ENCODE data around the gene ADORA2A.

Gene ADORA2A

DNA sequence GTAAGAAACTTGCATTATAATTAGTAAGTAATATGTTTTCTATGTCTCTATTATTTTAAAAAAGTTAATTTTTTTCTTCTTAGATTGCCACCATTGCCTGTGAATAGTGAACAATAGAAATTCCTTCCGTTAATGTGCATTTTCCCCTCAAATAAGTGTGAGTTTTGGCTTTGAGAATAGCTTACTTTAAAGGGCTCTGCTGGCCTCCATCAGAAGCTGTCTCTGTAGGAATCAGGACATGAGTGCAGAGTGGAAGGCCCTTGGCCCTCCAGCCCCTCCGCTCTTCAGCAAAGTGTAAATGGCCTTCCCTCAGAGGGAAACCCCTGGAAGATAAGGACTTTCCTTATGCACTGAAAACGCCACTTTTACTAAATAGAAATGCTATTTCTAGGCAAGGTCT lies 24.1 kb upstream of the ADORA2A start:
- DNase-seq (ENCODE audit: low read depth in 1 of 2, low spot score in 1 of 2) = no peak

DNA sequence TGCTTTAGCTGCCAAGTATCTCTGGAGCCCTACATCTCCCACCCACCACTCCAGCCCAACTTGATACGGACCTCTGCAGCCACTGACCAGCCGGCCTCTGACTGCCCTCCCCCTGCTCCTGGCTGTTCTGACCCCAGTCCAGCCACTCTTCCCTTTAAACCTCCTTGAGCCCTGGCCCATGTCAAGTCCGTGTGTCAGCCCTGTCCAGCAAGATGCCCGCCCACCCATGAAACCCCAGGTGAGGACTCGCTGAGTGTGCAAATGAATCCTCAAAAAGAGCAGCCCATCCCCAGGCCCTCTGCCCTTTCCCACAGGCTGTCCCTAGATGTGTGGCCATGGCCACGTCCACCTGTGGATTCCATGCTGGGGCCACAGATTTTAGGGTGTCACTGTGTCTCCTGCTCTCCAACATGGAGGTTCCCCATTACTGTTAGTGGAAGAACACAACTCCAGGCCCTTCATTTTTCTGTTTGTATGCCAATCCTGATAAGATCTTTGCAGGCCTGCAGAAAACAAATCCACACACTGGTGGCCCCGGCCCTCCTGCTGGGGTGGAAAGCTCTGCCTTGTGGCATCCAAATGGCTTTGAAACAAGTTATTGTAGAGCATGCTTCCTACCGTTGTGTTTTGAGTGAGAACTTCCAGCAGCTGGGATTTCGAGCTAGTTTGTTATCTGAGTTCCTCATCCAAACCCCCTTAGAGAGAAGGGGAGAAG lies 22.7 kb upstream of the ADORA2A start:
- DNase-seq (ENCODE audit: low read depth in 1 of 2, low spot score in 1 of 2) = no peak

DNA sequence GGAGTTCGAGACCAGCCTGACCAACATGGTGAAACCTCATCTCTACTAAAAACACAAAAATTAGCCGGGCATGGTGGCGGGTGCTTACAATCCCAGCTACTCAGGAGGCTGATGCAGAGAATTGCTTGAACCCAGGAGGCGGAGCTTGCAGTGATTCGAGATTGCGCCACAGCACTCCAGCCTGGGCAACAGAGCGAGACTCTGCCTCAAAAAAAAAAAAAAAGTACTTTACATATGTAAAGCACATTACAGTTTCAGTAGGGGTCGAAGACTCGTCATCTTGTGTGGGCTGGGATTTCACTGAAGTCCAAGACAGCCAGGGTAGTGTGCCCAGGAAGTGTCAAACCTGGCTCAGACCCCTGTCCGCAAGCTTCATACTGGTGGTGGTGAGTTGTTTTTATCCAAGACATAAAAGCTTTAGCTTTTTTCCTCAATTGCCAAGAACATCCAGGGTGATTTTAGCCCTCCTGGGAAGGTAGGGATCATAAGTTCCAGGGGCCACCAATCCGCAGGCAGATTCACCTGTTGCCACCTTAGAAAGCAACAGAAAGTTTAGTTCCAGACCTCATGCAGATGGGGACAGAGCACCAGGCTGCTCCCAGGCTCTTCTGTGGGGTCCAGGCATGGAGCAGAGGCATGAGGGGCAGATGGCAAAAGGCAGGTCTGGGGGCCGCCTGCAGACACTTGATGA lies 21.6 kb upstream of the ADORA2A start:
- DNase-seq (ENCODE audit: low read depth in 1 of 2, low spot score in 1 of 2) = no peak

DNA sequence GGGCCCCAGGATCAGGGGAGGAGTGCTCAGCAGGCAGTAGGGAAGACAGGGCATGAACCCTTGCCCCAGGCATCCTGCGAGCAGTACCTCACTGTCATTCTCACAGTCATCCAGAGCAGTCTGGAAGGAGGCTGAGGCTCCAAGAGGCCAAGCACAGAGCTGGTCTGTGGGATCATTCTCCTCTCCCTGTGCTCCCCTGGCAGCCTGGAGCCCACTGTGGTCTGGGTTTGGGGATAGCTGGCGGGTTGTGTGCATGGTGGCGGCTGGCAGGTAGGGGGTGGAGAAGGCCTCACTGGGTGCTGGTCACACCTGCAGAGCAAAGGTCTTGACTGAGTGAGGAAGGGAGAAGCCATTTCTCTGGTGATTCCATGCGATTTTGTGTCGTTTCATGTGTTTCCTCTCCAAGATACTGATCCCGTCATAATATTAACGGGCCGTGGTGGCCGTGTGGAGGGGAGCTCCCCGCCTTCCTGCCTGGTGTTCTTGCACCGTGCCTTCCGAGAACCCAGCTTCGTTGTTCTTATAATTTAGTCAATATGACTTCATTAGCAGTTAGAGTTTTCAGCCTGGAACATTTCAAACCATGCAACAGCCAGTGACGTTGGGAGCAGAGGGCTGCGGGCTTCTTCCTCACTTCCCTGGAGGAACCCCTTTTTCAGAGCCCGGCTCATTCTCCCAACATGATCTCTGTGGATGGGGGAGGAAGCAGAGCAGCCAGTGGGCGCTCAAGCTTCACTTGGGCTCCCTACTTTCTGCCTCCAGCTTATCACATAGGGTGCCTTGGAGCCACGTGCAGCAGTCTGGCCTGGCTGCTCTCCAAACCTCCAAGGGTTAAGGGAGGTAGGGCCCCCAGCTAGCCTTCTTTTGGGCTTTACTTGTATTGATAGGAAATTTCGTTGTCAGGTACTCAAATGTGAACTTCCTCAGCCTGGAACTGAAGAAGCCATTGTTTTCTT lies 20.8 kb upstream of the ADORA2A start:
- no peak for DNase-seq (ENCODE audit: low read depth in 1 of 2, low spot score in 1 of 2)

DNA sequence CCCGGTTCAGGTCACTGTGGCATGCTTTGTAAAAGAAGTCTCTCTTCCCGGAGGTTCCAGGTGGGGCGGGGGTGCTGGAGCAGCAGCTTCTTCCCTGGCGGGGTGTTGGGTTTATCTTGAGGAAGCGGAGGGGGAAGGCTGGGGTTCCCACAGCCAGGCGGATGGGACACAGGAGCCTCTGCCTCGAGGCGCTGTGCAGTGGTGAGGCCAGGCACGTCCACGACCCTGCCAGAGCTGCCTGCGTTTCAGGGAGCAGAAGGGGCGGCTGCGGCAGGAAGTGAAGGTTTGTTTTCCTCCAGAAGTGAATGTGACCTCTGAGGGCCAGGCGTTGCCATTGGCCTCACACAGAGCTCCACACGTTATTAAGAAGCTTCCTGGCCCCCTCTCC lies 20.1 kb upstream of the ADORA2A start:
- DNase-seq (ENCODE audit: low read depth in 1 of 2, low spot score in 1 of 2) = no peak

DNA sequence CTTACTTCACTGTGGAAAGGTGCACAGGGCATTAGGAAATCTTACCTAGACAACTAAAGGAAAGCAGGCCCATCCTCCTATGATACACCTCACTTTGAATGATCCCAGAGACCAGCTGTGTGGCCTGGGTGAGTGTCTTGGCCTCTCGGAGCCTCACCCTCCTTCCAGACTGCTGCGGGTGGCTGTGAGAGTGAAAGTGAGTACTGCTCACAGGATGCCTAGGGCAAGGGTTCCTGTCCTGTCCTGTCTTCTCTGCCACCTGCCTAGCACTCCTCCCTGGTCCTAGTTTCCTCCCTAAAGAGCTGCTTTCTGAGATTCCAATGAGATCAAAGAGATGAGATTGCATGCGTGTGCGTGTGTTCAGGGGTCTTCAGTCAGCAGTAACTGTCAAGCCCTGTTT lies 19.5 kb upstream of the ADORA2A start:
- DNase-seq (ENCODE audit: low read depth in 1 of 2, low spot score in 1 of 2) = no peak

DNA sequence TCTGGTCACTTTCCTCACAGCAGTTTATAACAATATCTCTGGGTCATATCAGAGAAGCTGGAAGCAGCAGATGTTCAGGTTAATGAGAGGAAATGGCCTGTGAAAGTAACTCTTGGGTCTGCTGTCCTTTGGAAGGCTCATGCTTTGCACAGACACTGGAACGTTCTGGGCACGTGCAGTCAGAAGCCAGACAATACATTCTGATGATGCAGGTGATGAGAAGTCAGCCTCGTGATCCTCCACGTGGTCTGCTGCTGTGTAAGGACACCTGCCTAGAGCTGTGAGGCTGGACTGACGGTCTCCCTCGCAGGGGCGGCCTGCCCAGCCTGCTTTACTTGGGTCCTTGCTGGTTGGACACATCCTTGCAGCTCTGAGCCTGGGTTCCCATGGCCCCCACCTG lies 18.8 kb upstream of the ADORA2A start:
- no peak for DNase-seq (ENCODE audit: low read depth in 1 of 2, low spot score in 1 of 2)

DNA sequence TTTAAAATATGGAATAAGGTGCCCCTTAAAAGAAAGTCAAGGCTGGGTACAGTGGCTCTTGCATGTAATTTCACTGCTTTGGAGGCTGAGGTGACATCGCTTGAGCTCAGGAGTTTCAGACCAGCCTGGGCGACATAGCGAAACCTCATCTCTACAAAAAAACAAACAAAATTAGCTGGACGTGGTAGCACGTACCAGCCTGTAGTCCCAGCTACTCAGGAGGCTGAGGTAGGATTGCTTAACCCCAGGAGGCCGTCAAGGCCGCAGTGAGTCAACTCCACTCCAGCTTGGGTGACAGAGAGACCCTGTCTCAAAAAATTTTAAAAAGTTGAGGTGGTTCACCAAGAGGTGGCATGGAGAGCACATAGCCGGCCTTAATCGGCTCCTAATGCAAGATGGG lies 17.7 kb upstream of the ADORA2A start:
- no peak for DNase-seq (ENCODE audit: low read depth in 1 of 2, low spot score in 1 of 2)

DNA sequence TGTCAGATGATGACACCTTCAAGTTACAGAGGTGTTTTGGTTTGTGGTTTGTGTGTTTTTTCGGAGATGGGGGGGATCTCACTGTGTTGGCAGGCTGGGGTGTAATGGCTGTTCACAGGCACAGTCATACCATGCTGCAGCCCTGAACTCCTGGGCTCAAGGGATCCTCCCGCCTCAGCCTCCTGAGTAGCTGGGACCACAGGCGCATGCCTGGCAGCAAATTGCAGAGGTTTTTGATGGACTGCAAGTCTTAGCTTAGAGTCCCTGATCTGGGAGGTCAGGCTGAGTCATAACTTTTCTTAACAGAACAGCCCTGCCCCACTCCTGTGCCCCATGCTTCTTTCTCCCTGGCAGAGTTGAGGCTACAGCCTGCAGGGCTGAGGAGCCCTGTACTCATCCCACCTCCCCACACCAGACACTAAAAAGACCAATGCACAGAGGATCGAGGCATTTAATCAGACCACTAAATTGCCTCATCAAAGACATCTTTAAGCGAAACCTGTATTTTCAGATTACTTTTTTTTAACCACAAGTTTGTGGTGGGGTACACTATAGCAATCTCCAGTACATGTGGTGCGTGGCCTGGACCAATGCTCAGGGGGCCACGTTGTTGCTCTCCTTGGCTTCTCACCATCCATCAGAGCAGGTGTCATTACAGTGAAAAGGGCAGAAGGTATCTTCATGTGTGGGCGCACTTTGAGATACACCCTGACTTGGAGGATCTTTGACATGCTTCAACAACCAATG lies 17.1 kb upstream of the ADORA2A start:
- no peak for DNase-seq (ENCODE audit: low read depth in 1 of 2, low spot score in 1 of 2)

DNA sequence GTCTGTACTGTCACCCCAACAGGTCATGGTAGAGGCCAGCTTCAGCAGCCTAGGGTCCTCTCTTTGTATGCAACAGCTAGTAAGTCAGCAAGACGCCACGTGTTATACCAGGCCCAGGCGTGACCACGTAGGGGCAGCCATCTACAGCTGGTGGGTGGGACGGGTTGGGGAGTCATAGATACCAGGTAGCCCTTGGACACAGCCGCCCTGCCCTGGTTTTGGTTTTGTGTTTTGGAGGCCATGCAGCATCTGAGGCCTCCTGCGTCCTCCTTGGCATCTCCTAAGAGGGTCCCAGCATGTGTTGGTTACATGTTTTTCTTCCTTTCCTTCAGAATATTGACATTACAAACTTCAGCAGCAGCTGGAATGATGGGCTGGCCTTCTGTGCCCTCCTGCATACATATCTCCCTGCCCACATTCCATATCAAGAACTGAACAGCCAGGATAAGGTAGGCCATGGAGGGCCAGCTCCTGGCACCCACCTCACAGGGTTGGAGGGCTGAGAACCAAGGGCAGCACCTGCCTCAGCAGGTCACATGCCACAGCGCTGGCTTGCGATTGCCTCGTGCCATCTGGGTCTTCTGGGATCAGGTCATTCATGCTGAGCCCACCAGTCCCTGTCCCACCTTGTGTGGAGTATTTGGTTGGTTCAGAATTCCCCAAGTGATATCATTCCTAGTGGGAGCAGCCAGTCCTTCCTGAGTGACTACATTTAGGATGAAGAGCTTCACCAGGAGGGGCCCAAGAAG lies 16.0 kb upstream of the ADORA2A start:
- DNase-seq (ENCODE audit: low read depth in 1 of 2, low spot score in 1 of 2) = no peak

DNA sequence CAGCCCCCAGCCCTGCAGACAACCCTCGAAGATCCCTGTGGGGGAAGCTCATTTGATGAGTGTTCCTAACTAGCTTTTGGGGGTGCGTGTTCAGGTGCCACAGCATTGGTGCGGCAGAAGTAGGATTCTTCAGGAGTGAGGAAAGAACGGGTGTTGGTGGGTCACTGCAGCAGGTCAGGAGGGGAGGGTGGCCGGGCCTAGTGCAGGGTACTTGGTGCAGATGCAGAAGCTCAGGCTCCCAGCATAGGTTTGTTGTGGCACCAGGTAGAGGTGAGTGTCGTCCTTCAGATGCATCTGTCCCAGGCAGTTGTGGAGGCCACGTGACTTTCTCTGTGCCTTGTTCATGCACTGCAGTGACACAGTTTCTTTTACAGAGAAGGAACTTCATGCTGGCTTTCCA lies 15.1 kb upstream of the ADORA2A start:
- no peak for DNase-seq (ENCODE audit: low read depth in 1 of 2, low spot score in 1 of 2)

DNA sequence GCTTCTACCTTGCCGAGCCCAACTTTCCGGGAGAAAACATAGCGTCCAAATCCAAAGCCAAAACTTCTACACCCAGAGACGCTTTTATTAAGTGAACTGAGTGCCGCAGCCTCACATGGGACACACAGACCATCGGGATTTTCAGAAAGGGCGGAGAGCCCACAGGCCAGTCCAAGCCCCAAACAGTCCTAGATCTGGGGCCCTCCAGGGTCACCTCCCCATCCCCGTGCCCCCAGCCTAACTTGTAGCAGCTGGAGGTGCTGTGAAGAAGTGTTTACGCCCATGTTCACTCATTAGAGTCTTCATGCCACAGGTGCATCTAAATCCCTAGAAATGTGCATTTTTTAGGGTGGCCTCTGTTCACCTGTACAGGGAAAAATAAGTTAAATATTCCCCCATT lies 14.1 kb upstream of the ADORA2A start:
- no peak for DNase-seq (ENCODE audit: low read depth in 1 of 2, low spot score in 1 of 2)

DNA sequence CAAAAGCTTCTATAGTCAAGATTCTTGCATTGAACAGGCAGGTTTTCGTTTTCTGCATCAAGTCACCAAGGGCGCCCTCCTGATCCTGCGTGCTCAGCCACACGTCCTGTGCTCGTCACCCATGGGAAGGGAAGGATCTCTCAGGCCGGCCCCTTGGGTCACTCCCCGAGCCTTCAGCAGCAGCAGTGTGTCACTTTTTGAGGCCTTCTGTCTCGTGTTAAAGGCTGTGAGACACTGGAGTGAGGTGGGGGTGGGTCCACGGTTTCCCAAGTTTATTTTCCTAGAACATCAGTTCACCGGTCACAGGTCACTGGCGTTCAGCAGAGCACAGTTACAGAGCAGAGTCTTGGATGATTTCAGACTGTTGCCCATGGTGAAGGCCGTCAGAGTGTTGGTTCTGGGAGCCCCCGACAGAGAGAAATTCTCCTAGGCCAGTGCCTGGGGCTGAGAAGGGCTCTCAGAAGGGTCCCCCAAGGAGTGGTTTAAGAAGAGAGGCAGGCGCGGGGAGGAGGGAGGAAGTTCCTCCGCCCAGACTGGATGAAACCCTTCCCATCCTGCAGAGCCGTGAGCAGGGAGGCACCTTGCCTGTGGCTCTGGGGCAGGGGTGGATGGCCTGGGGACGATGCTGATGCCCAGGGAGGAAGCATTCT lies 13.5 kb upstream of the ADORA2A start:
- DNase-seq (ENCODE audit: low read depth in 1 of 2, low spot score in 1 of 2) = no peak

DNA sequence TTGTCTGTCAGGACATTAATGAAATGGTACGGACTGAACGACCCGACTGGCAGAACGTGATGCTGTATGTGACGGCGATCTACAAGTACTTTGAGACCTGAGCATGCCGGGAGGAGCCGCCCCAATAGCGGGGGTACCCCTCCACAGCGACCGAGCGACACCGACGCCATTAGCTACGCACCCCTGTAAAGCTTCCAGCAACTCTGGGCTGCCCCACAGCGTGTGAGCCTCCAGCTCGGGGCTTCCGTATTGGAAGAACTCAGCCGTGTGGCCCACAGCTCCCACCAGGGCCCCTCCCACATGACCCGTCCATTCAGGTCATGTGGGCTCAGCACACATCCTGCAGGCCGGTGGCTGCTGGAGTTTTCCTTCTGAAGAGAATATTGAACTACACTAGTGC lies 12.9 kb upstream of the ADORA2A start:
- no peak for DNase-seq (ENCODE audit: low read depth in 1 of 2, low spot score in 1 of 2)

DNA sequence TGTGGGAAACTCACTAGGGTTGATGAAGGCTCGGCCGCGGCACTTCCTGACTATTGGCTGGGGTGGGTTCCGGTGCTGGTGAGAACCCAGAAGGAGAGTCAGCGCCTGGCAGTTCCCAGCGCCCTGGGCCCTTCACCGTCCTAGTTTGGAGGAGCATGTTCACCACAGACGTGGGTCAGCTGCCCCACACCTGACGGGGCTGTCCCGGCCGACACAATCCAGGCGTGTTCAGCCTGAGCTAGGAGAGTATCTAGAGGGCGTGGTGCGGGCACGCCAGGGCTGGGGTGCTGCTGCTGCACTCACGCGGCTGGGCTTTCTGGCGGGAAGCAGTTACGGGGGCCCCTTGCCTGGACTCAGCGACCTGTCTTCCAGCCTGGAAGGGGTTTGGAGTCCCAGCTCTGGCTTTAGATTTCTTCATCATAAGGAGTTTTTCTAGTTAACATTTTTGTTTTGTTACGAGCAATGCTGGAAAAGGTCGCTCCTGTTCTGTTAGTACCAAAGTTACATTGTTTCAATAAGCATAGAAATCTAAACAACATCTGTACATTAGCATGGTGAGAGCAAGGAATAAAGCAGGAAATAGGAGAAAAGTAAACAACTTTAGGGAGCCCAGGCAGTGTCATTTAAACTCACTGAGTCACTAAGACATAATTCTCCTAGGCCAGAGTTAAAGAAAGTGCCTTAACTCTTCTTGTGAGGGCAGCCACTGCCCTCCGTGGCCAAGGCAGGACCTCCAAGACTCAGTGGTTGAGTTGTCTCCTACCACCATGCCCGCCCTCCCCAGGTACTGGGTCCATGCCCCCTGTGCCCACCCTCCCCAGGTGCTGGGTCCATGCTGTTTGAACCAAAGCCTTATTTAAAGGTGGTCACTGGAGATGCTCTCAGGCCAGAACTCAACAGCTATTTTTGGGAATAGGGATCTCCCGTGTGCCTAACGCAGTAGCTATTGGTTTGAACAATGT lies 12.1 kb upstream of the ADORA2A start:
- DNase-seq (ENCODE audit: low read depth in 1 of 2, low spot score in 1 of 2) = no peak

DNA sequence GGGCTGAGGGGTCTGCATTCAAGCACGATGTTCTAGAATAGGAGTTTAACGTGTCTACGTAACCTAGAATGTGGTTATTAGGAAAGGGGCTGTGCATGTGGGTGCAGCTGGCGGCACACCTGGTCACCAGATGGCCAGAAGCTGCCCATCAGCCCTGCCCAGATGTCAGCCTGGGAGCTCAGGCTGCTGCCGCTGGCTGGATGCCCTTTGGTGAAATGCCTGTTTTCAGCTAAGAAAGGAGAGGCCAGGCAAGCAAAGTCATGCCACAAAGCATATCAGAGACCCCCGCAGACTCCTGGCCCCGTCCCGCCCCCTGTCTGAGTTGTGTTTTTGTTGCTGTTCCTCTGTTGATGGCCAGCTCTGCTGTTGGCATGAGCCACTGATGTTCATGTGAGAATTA lies 11.3 kb upstream of the ADORA2A start:
- DNase-seq (ENCODE audit: low read depth in 1 of 2, low spot score in 1 of 2) = no peak

DNA sequence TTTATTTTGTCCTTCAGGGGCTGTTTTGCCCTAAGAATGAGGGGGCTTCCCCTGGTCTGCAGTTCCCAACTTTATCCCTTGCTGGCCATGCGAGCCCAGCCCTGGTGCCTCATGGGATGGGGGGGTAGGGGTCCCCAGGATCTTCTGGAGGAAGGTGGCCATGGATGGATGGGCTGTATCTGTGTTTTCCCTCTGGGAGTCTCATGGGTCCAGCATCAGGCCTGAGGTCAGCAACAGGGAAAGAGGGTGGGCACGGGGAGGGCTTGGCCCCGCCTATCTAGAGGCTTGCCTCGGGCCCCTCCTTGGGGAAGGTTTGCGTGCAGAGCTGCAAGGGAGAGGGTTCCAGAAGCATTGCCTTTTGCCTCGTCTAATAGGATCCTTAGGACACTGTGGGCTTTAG lies 10.8 kb upstream of the ADORA2A start:
- DNase-seq (ENCODE audit: low read depth in 1 of 2, low spot score in 1 of 2) = no peak

DNA sequence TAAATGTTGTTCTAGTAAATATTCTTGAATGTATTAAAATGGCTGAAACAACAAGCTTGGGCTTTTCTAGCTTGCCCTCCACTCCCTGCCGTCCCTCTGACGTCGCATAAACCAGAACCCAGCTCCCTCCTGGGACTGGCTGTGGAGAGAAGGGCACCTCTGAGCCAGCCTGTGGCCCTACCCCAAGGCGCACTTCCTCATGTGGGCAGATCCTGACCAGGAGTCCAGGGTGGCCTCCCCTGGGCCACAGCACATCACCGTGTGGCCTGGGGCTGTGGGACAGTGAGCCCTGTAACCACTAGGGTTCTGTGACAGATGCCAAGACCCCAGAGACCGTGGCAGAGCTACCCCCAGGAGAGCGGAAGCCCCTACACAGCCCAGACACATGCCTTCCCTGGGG lies 10.2 kb upstream of the ADORA2A start:
- no peak for DNase-seq (ENCODE audit: low read depth in 1 of 2, low spot score in 1 of 2)
